HFF-Myc (cell line): ENCODE results near the gene FGD2.

Experiments
- DNase-seq: peaks from one replicate; pipeline ENCODE4 v3.0.0-alpha.2; 2011; ENCODE audit warnings: low read depth; ENCODE audit errors: extremely low read depth
- H3K4me3 ChIP-seq: replicated peaks from 2 replicates; pipeline ENCODE4 v1.5.1; 2011; ENCODE audit warnings: low read depth, mild to moderate bottlenecking, control low read depth, low read length
- CTCF ChIP-seq: IDR thresholded peaks from 2 replicates; pipeline ENCODE4 v1.5.1; 2012; ENCODE audit warnings: mild to moderate bottlenecking, low read depth, low read length, control low read depth; ENCODE audit errors: missing control alignments

FGD2 gene

GRCh38 chr6:37025621-37026466, 20.4 kb downstream of the FGD2 start:
- no peak for TF ChIP-seq CTCF
- no peak for DNase-seq
- no peak overlapping the region for H3K4me3 ChIP-seq

- no peak for TF ChIP-seq CTCF
- H3K4me3 ChIP-seq: no peak overlapping the region
- DNase-seq: no peak
These were observed 21.7 kb downstream of the FGD2 start for GRCh38 chr6:37027036-37027720.

GRCh38 chr6:37027811-37028469, 22.5 kb downstream of the FGD2 start:
- no peak for DNase-seq
- no peak overlapping the region for H3K4me3 ChIP-seq
- TF ChIP-seq CTCF: no peak

- TF ChIP-seq CTCF: peak; percentile 68
- DNase-seq: peak; percentile 48
- no peak overlapping the region for H3K4me3 ChIP-seq
These were observed 24.0 kb downstream of the FGD2 start for GRCh38 chr6:37029249-37029971.

- DNase-seq: no peak
- no peak overlapping the region for H3K4me3 ChIP-seq
- TF ChIP-seq CTCF: no peak
These were observed 25.1 kb downstream of the FGD2 start for GRCh38 chr6:37030599-37030998.

- H3K4me3 ChIP-seq: no peak overlapping the region
- DNase-seq: no peak
- TF ChIP-seq CTCF: no peak
These were observed 26.8 kb downstream of the FGD2 start for GRCh38 chr6:37032239-37032638.
